Keratinocyte (primary cell): ENCODE data around the gene TTBK1. TPM values are rescaled to one million over a fixed set of nuclear protein-coding genes. Genes with fewer than 3 reads are reported as not detected.

ENCODE experiments used
- DNase-seq: peaks from one replicate; pipeline ENCODE4 v3.0.0-alpha.2; 2011; ENCODE audit warnings: low read depth, missing footprints, low spot score
- FAIRE-seq: peaks from 2 replicates; lab custom pipeline; 2011; peaks lifted over from hg19 to GRCh38; lab: Jason Lieb, UNC
- H2AFZ ChIP-seq: 2 replicates; pipeline ENCODE4 v1.6.0; 2012; ENCODE audit warnings: low read length, control low read depth, inconsistent platforms; ENCODE audit not compliant: control insufficient read depth
- H3K27ac ChIP-seq: 2 replicates; pipeline ENCODE4 v1.5.1; 2011; ENCODE audit warnings: low read length; ENCODE audit not compliant: control insufficient read depth, insufficient read depth
- H3K27me3 ChIP-seq: 3 replicates; pipeline ENCODE4 v1.6.0; 2011; ENCODE audit warnings: low read length; ENCODE audit not compliant: control insufficient read depth, insufficient read depth; ENCODE audit errors: extremely low read depth
- H3K36me3 ChIP-seq, 2 experiments: 2 replicates in 1 of 2; 3 replicates in 1 of 2; pipeline ENCODE4 v1.5.1; 2011; ENCODE audit warnings: low read length in 2 of 2, mild to moderate bottlenecking in 1 of 2; ENCODE audit not compliant: control insufficient read depth in 2 of 2, insufficient read depth in 2 of 2; ENCODE audit errors: extremely low read depth in 1 of 2
- H3K4me1 ChIP-seq: 3 replicates; pipeline ENCODE4 v1.5.1; 2011; ENCODE audit warnings: low read length; ENCODE audit not compliant: control insufficient read depth, insufficient read depth; ENCODE audit errors: extremely low read depth
- H3K4me2 ChIP-seq: 3 replicates; pipeline ENCODE4 v1.6.0; 2011; ENCODE audit warnings: low read depth, low read length; ENCODE audit not compliant: control insufficient read depth, insufficient read depth; ENCODE audit errors: extremely low read depth
- H3K4me3 ChIP-seq, 3 experiments: fragments of 200-600 bp in 1 of 3; sonication (generic) in 1 of 3; 2 replicates in 2 of 3; 3 replicates in 1 of 3; pipeline ENCODE4 v1.5.1; 2011 to 2016; ENCODE audit warnings: low read length in 3 of 3, mild to moderate bottlenecking in 3 of 3, control low read depth in 2 of 3, inconsistent platforms in 1 of 3, low read depth in 1 of 3, mixed read lengths in 1 of 3, mixed run types in 1 of 3, moderate library complexity in 1 of 3; ENCODE audit not compliant: control insufficient read depth in 2 of 3, insufficient read depth in 2 of 3; ENCODE audit errors: extremely low read depth in 1 of 3
- H3K79me2 ChIP-seq: 2 replicates; pipeline ENCODE4 v1.6.0; 2012; ENCODE audit warnings: low read length; ENCODE audit not compliant: control insufficient read depth, insufficient read depth
- H3K9ac ChIP-seq: 3 replicates; pipeline ENCODE4 v1.6.0; 2011; ENCODE audit warnings: low read length; ENCODE audit not compliant: control insufficient read depth, insufficient read depth; ENCODE audit errors: extremely low read depth
- H3K9me1 ChIP-seq: 3 replicates; pipeline ENCODE4 v1.6.0; 2011; ENCODE audit warnings: low read length; ENCODE audit not compliant: control insufficient read depth, insufficient read depth; ENCODE audit errors: extremely low read depth
- H3K9me3 ChIP-seq: 2 replicates; pipeline ENCODE4 v1.5.1; 2012; ENCODE audit warnings: low read depth, low read length; ENCODE audit not compliant: control insufficient read depth
- H4K20me1 ChIP-seq: 3 replicates; pipeline ENCODE4 v1.6.0; 2011; ENCODE audit warnings: low read length; ENCODE audit not compliant: control insufficient read depth, insufficient read depth; ENCODE audit errors: extremely low read depth
- CTCF ChIP-seq, 3 experiments: IDR thresholded peaks in 1 of 3; conservative IDR thresholded peaks in 1 of 3; optimal IDR thresholded peaks in 1 of 3; 2 replicates in 2 of 3; 3 replicates in 1 of 3; pipeline versions ENCODE3 to v1.5.1; 2011; ENCODE audit warnings: low read length in 3 of 3, mild to moderate bottlenecking in 3 of 3, moderate library complexity in 2 of 3, control low read depth in 1 of 3, inconsistent platforms in 1 of 3; ENCODE audit not compliant: insufficient read depth in 2 of 3; ENCODE audit errors: extremely low read depth in 1 of 3
- EZH2 ChIP-seq: IDR thresholded peaks from one replicate; pipeline ENCODE4 v1.6.1; 2012; ENCODE audit warnings: inconsistent platforms, mild to moderate bottlenecking, low read length, moderate library complexity
- dilution Hi-C: fragments of 300-500 bp; cut with MboI; formaldehyde crosslinking; loops from one replicate; pipeline ENCODE4 v1.7.0; 2020; ENCODE audit warnings: low sequenced_read_pairs; ENCODE audit not compliant: extremely low pct_ligation_motif_present
- polyA plus RNA-seq, 5 experiments: library from polyadenylated mRNA; depleted of rRNA in 3 of 5; stranded (reverse) in 3 of 5; stranded (forward) in 1 of 5; unstranded in 1 of 5; fragments of >200 nt; gene quantifications; 1 replicate in 1 of 5; 2 replicates in 3 of 5; 3 replicates in 1 of 5; pipeline versions ENCODE4 v1.2.1 to v1.2.3, GENCODE V29; 2011 to 2012; ENCODE audit warnings: missing spikeins in 2 of 5, low read depth in 1 of 5, low replicate concordance in 1 of 5

Gene TTBK1
- polyA plus RNA-seq, 1 donor (not counting 4 experiments of a cell fraction or from before 2014, with no cell fraction given): not detected

- Histone ChIP-seq H3K36me3 (no peaks in the 10 kb centered on the region), H3K9me3 (no peaks in the 10 kb centered on the region), H3K4me1 (no peaks in the 10 kb centered on the region), H3K27me3 (peaks cover 29% of the 10 kb centered on the region), H4K20me1 (no peaks in the 10 kb centered on the region), H2AFZ (no peak overlapping the region), H3K27ac (no peak overlapping the region), H3K4me2 (no peak overlapping the region), H3K9ac (no peak overlapping the region), H3K79me2 (no peaks in the 10 kb centered on the region), H3K4me3 (no peak overlapping the region), H3K9me1 (no peaks in the 10 kb centered on the region)
- TF ChIP-seq CTCF (optimal IDR thresholded peaks at IDR 0.05 in 1 of 3, IDR thresholded peaks at IDR 0.05 in 1 of 3, conservative IDR thresholded peaks at IDR 0.05 in 1 of 3; ENCODE audit: extremely low read depth in 1 of 3, insufficient read depth in 2 of 3, low read length in 3 of 3): no peak
- TF ChIP-seq EZH2: no peak
- FAIRE-seq: no peak
- DNase-seq: no peak
- dilution Hi-C loops: no loop called here
Measured at GRCh38 chr6:43253401-43253800, 10.1 kb downstream of the TTBK1 start.

- Histone ChIP-seq H3K9me1 (no peaks in the 10 kb centered on the region), H3K4me3 (no peak overlapping the region), H3K79me2 (no peaks in the 10 kb centered on the region), H3K27ac (no peak overlapping the region), H4K20me1 (no peaks in the 10 kb centered on the region), H3K9me3 (no peaks in the 10 kb centered on the region), H3K36me3 (no peaks in the 10 kb centered on the region), H2AFZ (no peak overlapping the region), H3K4me2 (no peak overlapping the region), H3K27me3 (peaks cover 28% of the 10 kb centered on the region), H3K9ac (no peak overlapping the region), H3K4me1 (no peaks in the 10 kb centered on the region)
- no peak for TF ChIP-seq CTCF (optimal IDR thresholded peaks at IDR 0.05 in 1 of 3, IDR thresholded peaks at IDR 0.05 in 1 of 3, conservative IDR thresholded peaks at IDR 0.05 in 1 of 3; ENCODE audit: extremely low read depth in 1 of 3, insufficient read depth in 2 of 3, low read length in 3 of 3)
- TF ChIP-seq EZH2: no peak
- DNase-seq (no peak), FAIRE-seq (no peak)
- dilution Hi-C loops: no loop called here
Measured at GRCh38 chr6:43254138-43254817, 11.0 kb downstream of the TTBK1 start.
